ENCODE results near the gene UBAC1.

DNA sequence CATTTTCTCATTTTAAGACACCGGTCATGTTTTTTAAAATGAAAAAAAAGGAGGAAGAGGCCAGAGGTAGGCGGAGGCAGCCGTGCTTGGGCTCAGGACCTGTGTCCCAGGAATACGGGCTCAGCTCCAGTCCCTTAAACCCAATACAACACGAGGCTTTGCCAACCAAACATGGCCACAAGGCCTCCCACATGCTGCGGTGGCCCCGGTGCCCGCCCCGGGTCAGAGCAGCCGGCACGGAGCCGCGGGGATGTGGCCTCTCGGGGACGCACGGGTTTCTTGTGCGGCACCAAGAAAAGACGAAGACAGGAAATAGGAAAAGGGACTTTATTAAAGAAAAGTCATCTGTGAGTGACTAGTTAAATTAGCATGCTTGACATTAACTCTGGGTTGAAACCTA lies 28.5 kb downstream of the UBAC1 start:
- TF ChIP-seq, protein P1, sequence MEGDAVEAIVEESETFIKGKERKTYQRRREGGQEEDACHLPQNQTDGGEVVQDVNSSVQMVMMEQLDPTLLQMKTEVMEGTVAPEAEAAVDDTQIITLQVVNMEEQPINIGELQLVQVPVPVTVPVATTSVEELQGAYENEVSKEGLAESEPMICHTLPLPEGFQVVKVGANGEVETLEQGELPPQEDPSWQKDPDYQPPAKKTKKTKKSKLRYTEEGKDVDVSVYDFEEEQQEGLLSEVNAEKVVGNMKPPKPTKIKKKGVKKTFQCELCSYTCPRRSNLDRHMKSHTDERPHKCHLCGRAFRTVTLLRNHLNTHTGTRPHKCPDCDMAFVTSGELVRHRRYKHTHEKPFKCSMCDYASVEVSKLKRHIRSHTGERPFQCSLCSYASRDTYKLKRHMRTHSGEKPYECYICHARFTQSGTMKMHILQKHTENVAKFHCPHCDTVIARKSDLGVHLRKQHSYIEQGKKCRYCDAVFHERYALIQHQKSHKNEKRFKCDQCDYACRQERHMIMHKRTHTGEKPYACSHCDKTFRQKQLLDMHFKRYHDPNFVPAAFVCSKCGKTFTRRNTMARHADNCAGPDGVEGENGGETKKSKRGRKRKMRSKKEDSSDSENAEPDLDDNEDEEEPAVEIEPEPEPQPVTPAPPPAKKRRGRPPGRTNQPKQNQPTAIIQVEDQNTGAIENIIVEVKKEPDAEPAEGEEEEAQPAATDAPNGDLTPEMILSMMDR (IDR thresholded peaks at IDR 0.05; ENCODE audit: insufficient read depth, low read length), result no peak
- TF ChIP-seq POLR2AphosphoS5 (IDR thresholded peaks at IDR 0.05; ENCODE audit: low read depth) (no peak), GABPA (IDR thresholded peaks at IDR 0.05; ENCODE audit: low read depth) (no peak)
- TF ChIP-seq, protein P2, sequence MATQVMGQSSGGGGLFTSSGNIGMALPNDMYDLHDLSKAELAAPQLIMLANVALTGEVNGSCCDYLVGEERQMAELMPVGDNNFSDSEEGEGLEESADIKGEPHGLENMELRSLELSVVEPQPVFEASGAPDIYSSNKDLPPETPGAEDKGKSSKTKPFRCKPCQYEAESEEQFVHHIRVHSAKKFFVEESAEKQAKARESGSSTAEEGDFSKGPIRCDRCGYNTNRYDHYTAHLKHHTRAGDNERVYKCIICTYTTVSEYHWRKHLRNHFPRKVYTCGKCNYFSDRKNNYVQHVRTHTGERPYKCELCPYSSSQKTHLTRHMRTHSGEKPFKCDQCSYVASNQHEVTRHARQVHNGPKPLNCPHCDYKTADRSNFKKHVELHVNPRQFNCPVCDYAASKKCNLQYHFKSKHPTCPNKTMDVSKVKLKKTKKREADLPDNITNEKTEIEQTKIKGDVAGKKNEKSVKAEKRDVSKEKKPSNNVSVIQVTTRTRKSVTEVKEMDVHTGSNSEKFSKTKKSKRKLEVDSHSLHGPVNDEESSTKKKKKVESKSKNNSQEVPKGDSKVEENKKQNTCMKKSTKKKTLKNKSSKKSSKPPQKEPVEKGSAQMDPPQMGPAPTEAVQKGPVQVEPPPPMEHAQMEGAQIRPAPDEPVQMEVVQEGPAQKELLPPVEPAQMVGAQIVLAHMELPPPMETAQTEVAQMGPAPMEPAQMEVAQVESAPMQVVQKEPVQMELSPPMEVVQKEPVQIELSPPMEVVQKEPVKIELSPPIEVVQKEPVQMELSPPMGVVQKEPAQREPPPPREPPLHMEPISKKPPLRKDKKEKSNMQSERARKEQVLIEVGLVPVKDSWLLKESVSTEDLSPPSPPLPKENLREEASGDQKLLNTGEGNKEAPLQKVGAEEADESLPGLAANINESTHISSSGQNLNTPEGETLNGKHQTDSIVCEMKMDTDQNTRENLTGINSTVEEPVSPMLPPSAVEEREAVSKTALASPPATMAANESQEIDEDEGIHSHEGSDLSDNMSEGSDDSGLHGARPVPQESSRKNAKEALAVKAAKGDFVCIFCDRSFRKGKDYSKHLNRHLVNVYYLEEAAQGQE (IDR thresholded peaks at IDR 0.05; ENCODE audit: insufficient replicate concordance, low read depth), result no peak

Data from HL-60 (cell line).